HepG2 (cell line): ENCODE results near the gene ST3GAL5. TPM values are rescaled to one million over a fixed set of nuclear protein-coding genes. Genes with fewer than 3 reads are reported as not detected.

Experiments
- ATAC-seq: fragments of 200-7000 bp; cut with Tn5 transposase; 3 replicates; pipeline ENCODE4 v1.9.1; 2020; ENCODE audit warnings: mild to moderate bottlenecking, moderate library complexity
- BruUV-seq: library from RNA; stranded (reverse); fragments of 400-500 nt; replicated peaks from 2 replicates; lab custom pipeline; 2021; lab: Mats Ljungman, UMichigan
- CTCF ChIA-PET: fragments of 300-600 bp; formaldehyde crosslinking; extraction: SDS; loops from one replicate; lab custom pipeline; 2021; ENCODE audit warnings: low total read pairs, inconsistent platforms, low intra/inter-chr PET ratio; lab: Yijun Ruan, JAX
- POLR2A ChIA-PET: fragments of 350-600 bp; sonication (Branson Sonifier 250); formaldehyde crosslinking; loops from one replicate; lab custom pipeline; 2020; ENCODE audit warnings: antibody characterized with exemption, inconsistent platforms; lab: Yijun Ruan, JAX
- DNase-seq: peaks from one replicate; pipeline ENCODE4 v3.0.0-alpha.2; 2015; ENCODE audit warnings: low spot score
- FAIRE-seq: peaks from 3 replicates; lab custom pipeline; 2011; peaks lifted over from hg19 to GRCh38; lab: Jason Lieb, UNC
- H2AFZ ChIP-seq: one replicate; pipeline ENCODE4 v1.6.1; 2011; ENCODE audit warnings: low read length, inconsistent platforms
- H3K27ac ChIP-seq: fragments of 300-600 bp; 3 replicates; pipeline ENCODE4 v1.8.0; 2011; ENCODE audit warnings: mixed run types, mild to moderate bottlenecking, mixed read lengths, low read length, inconsistent platforms; ENCODE audit not compliant: insufficient read depth; ENCODE audit errors: extremely low read length
- H3K27me3 ChIP-seq, 2 experiments: fragments of 200-600 bp in 1 of 2; 2 replicates in 1 of 2; 3 replicates in 1 of 2; pipeline versions ENCODE4 v1.6.0 to v1.8.0; 2011; ENCODE audit warnings: low read length in 2 of 2, mild to moderate bottlenecking in 2 of 2, moderate library complexity in 2 of 2, inconsistent platforms in 1 of 2; ENCODE audit not compliant: insufficient read depth in 2 of 2, control insufficient read depth in 1 of 2
- H3K36me3 ChIP-seq, 2 experiments: fragments of 200-600 bp in 1 of 2; replicated peaks in 1 of 2; 2 replicates in 1 of 2; 3 replicates in 1 of 2; pipeline versions ENCODE4 v1.5.1 to v1.8.0; 2011; ENCODE audit warnings: low read length in 2 of 2, inconsistent platforms in 1 of 2; ENCODE audit not compliant: insufficient read depth in 2 of 2, control insufficient read depth in 1 of 2
- H3K4me1 ChIP-seq: 2 replicates; pipeline ENCODE4 v1.5.1; 2012; ENCODE audit warnings: low read length, inconsistent platforms; ENCODE audit not compliant: insufficient read depth
- H3K4me2 ChIP-seq: 2 replicates; pipeline ENCODE4 v1.6.0; 2011; ENCODE audit warnings: low read depth, low read length, inconsistent platforms
- H3K4me3 ChIP-seq, 3 experiments: fragments of 200-600 bp in 1 of 3; sonication (generic), shearing (Covaris generic) in 1 of 3; replicated peaks in 1 of 3; 2 replicates each; pipeline ENCODE4 v1.5.1; 2011 to 2016; ENCODE audit warnings: low read length in 3 of 3, inconsistent platforms in 2 of 3, low read depth in 2 of 3, mild to moderate bottlenecking in 2 of 3, control low read depth in 1 of 3, mixed read lengths in 1 of 3; ENCODE audit not compliant: insufficient read depth in 1 of 3
- H3K79me2 ChIP-seq: one replicate; pipeline ENCODE4 v1.6.1; 2011; ENCODE audit warnings: low read length, inconsistent platforms; ENCODE audit not compliant: insufficient read depth
- H3K9ac ChIP-seq: 2 replicates; pipeline ENCODE4 v1.6.0; 2011; ENCODE audit warnings: mild to moderate bottlenecking, low read depth, low read length, inconsistent platforms; ENCODE audit not compliant: insufficient read depth
- H3K9me3 ChIP-seq: 2 replicates; pipeline ENCODE4 v1.5.1; 2012; ENCODE audit warnings: mild to moderate bottlenecking, low read length
- H4K20me1 ChIP-seq: 2 replicates; pipeline ENCODE4 v1.6.0; 2011; ENCODE audit warnings: inconsistent platforms, mild to moderate bottlenecking, low read length, moderate library complexity; ENCODE audit not compliant: insufficient read depth
- HHEX ChIP-seq: IDR thresholded peaks from 2 replicates; pipeline ENCODE4 v1.6.1; 2016; ENCODE audit warnings: control low read depth
- HMG20A ChIP-seq: IDR thresholded peaks from 2 replicates; pipeline ENCODE4 v1.6.1; 2016; ENCODE audit warnings: borderline replicate concordance
- HNF1A ChIP-seq, 2 experiments: sonication (generic) in 1 of 2; formaldehyde crosslinking in 1 of 2; IDR thresholded peaks; 2 replicates each; pipeline versions ENCODE4 v1.4.0 to v1.6.1; 2016 to 2020; ENCODE audit warnings: borderline replicate concordance in 1 of 2, low read depth in 1 of 2, mild to moderate bottlenecking in 1 of 2, missing genetic modification reagents in 1 of 2
- MATR3 ChIP-seq: sonication (generic); formaldehyde crosslinking; IDR thresholded peaks from 2 replicates; pipeline ENCODE4 v1.4.0; 2020; ENCODE audit warnings: missing genetic modification reagents
- RFXANK ChIP-seq: IDR thresholded peaks from 2 replicates; pipeline ENCODE4 v1.6.1; 2016
- SAP130 ChIP-seq: IDR thresholded peaks from 2 replicates; pipeline ENCODE4 v1.6.1; 2016; ENCODE audit warnings: low read depth
- SOX6 ChIP-seq, 2 experiments: fragments of 450-650 bp in 1 of 2; sonication (generic) in 1 of 2; formaldehyde crosslinking in 1 of 2; IDR thresholded peaks; 2 replicates each; pipeline versions ENCODE4 v1.4.0 to v1.6.1; 2017 to 2020; ENCODE audit warnings: antibody characterized with exemption in 1 of 2, mild to moderate bottlenecking in 1 of 2, missing genetic modification reagents in 1 of 2
- TMF1 ChIP-seq: sonication (generic); formaldehyde crosslinking; IDR thresholded peaks from 2 replicates; pipeline ENCODE4 v1.8.1; 2022; ENCODE audit warnings: low read depth, missing genetic modification reagents
- ZC3H13 ChIP-seq: sonication (generic); formaldehyde crosslinking; IDR thresholded peaks from 2 replicates; pipeline ENCODE4 v1.8.1; 2023; ENCODE audit warnings: mild to moderate bottlenecking, missing genetic modification reagents, moderate library complexity
- ZMYM3 ChIP-seq: sonication (generic); formaldehyde crosslinking; IDR thresholded peaks from 2 replicates; pipeline ENCODE4 v1.5.1; 2020; ENCODE audit warnings: mild to moderate bottlenecking, missing genetic modification reagents
- ZNF3 ChIP-seq: IDR thresholded peaks from 2 replicates; pipeline ENCODE4 v1.7.0; 2017; ENCODE audit warnings: inconsistent platforms
- ZNF30 ChIP-seq: sonication (generic); formaldehyde crosslinking; IDR thresholded peaks from 2 replicates; pipeline ENCODE4 v1.5.0; 2020; ENCODE audit warnings: mild to moderate bottlenecking, missing genetic modification reagents
- ZNF660 ChIP-seq: sonication (generic); formaldehyde crosslinking; IDR thresholded peaks from 2 replicates; pipeline ENCODE4 v1.5.1; 2020; ENCODE audit warnings: mild to moderate bottlenecking, low read depth, missing genetic modification reagents, borderline replicate concordance
- ZNF710 ChIP-seq: sonication (generic); formaldehyde crosslinking; IDR thresholded peaks from 2 replicates; pipeline ENCODE4 v1.5.0; 2020; ENCODE audit warnings: mild to moderate bottlenecking, missing genetic modification reagents, borderline replicate concordance
- ZSCAN25 ChIP-seq: sonication (generic); formaldehyde crosslinking; IDR thresholded peaks from 2 replicates; pipeline ENCODE4 v1.8.0; 2022; ENCODE audit warnings: mild to moderate bottlenecking, missing genetic modification reagents
- WGBS: methylation state at CpG from one replicate; pipeline ENCODE4 v1.1.6; 2017; ENCODE audit warnings: low lambda C conversion rate; 5-methylcytosine and 5-hydroxymethylcytosine counted together
- in situ Hi-C: cut with HindIII; loops from 2 replicates; pipeline ENCODE4 v1.10.0; 2017; ENCODE audit warnings: low pct_unique_long_range_greater_than_20kb; ENCODE audit not compliant: extremely low pct_ligation_motif_present
- intact Hi-C: fragments of 100-400 bp; cut with micrococcal nuclease; formaldehyde crosslinking; loops from one replicate; pipeline ENCODE4 v1.10.0; 2022; ENCODE audit not compliant: unreplicated experiment
- polyA plus RNA-seq, 8 experiments: library from polyadenylated mRNA; depleted of rRNA in 3 of 8; stranded (reverse) in 7 of 8; unstranded in 1 of 8; fragments of >200 nt; fragmentation: Illumina TruSeq in 4 of 8; extraction: Trizol in 4 of 8; gene quantifications; 2 replicates each; pipeline versions ENCODE4 v1.2.1 to v1.2.3, GENCODE V29; 2011 to 2016; ENCODE audit warnings: low read depth in 4 of 8, missing spikeins in 1 of 8, mixed read lengths in 1 of 8; ENCODE audit not compliant: insufficient read depth in 1 of 8
- total RNA-seq, 5 experiments: library from RNA; depleted of rRNA; stranded (reverse); fragments of >200 nt; fragmentation: Illumina TruSeq; extraction: Trizol; gene quantifications; 2 replicates each; pipeline ENCODE4 v1.2.3, GENCODE V29; 2016; ENCODE audit warnings: low read depth in 1 of 5

The ST3GAL5 gene
- total and polyA plus RNA-seq, 2 of the 13 experiments (the other 11 are each of a cell fraction or from before 2014, with no cell fraction given): 1.3 to 2.0 TPM

GRCh38 chr2:85807756-85808155 is 81.0 kb downstream of the ST3GAL5 start (continued):
- TF ChIP-seq ZC3H13 (CRISPR knock-in tag) (no peak), ZNF710 (CRISPR knock-in tag) (no peak), TMF1 (CRISPR knock-in tag) (no peak), HMG20A (no peak)
- TF ChIP-seq, all 625 proteins: peak for 0

GRCh38 chr2:85806358-85807118 is 82.3 kb downstream of the ST3GAL5 start:
- ATAC-seq (peak; percentile 86), DNase-seq (peak; percentile 87), FAIRE-seq (peak; percentile 81)
- Histone ChIP-seq H3K4me1 (peaks cover 44% of the 10 kb centered on the region), H4K20me1 (no peaks in the 10 kb centered on the region), H3K27ac (no peak overlapping the region), H3K4me3 (no peak overlapping the region), H3K4me2 (peak overlapping the region; percentile 45), H3K27me3 (0 out of 5 replicates have a peak, but pooled peaks cover 0 to 7% of the 10 kb centered on the region in 2 experiments), H3K9ac (no peak overlapping the region), H3K9me3 (no peaks in the 10 kb centered on the region), H3K36me3 (no peaks in the 10 kb centered on the region), H2AFZ (no peak overlapping the region), H3K79me2 (no peaks in the 10 kb centered on the region)
- POLR2A ChIA-PET: interaction anchor here (0.8 kb wide), 1 partner anchor 12 kb away, joined by 3 read pairs; no protein-coding TSS in a partner anchor
- in situ Hi-C loops (no loop called here), intact Hi-C loops (loop anchor here (1.0 kb wide), 1 partner anchor 34 kb away; no protein-coding TSS in a partner anchor)
- CTCF ChIA-PET: no interaction called here
- no TSS peak for BruUV-seq
- WGBS: 26% methylated on average over 4 of the region's 4 CpGs
- no peak for TF ChIP-seq SOX6 (IDR thresholded peaks at IDR 0.05)
- TF ChIP-seq SOX6 (CRISPR knock-in tag; IDR thresholded peaks at IDR 0.05): peak; percentile 51; the same call in 1 of the 2 replicates
- no peak for TF ChIP-seq ZNF30 (CRISPR knock-in tag)
- TF ChIP-seq MATR3 (CRISPR knock-in tag): no peak
- TF ChIP-seq SAP130 (CRISPR knock-in tag): peak; percentile 41; the same call in 1 of the 2 replicates
- no peak for TF ChIP-seq ZNF660 (CRISPR knock-in tag)
- no peak for TF ChIP-seq HHEX (CRISPR knock-in tag)
- TF ChIP-seq ZNF3 (CRISPR knock-in tag): peak; percentile 62; the same call in 1 of the 2 replicates
- TF ChIP-seq ZMYM3 (CRISPR knock-in tag): 0 out of 2 replicates have a peak, but pooled peaks have one; percentile 15
- TF ChIP-seq HNF1A (IDR thresholded peaks at IDR 0.05; ENCODE audit: low read depth): 0 out of 2 replicates have a peak, but pooled peaks have one; percentile 63
- peak; percentile 27; the same call in 1 of the 2 replicates for TF ChIP-seq HNF1A (CRISPR knock-in tag; IDR thresholded peaks at IDR 0.05; ENCODE audit: borderline replicate concordance)
- no peak for TF ChIP-seq RFXANK
- TF ChIP-seq ZSCAN25: no peak
